GM19324 (cell line): Measurements from ENCODE around the gene CCNB3.
"Not testable (repeated sequence)": the region's sequence is repeated elsewhere in the genome, so short reads cannot be mapped to it uniquely, and the experiment has no call there.

ENCODE experiments used
- ATAC-seq: cut with Tn5 transposase; IDR thresholded peaks from one replicate; pipeline ENCODE4 v1.9.1; 2021; ENCODE audit warnings: mild to moderate bottlenecking, moderate library complexity; ENCODE audit not compliant: unreplicated experiment, low FRiP score

The CCNB3 gene

GRCh38 chrX:50332668-50333067, 128.1 kb downstream of the CCNB3 start:
- ATAC-seq, result not testable (repeated sequence)

GRCh38 chrX:50333308-50333707, 128.7 kb downstream of the CCNB3 start:
- no peak for ATAC-seq

- no peak for ATAC-seq
Observed at GRCh38 chrX:50343917-50344316, 139.4 kb downstream of the CCNB3 start.

- ATAC-seq, result no peak
Observed at GRCh38 chrX:50372966-50373365, 168.4 kb downstream of the CCNB3 start.

GRCh38 chrX:50375481-50376267, 171.1 kb downstream of the CCNB3 start:
- ATAC-seq, result no peak

- ATAC-seq, result no peak
Observed at GRCh38 chrX:50381729-50382415, 177.3 kb downstream of the CCNB3 start.

GRCh38 chrX:50386520-50386919, 182.0 kb downstream of the CCNB3 start:
- ATAC-seq, result no peak

GRCh38 chrX:50393902-50394301, 189.3 kb downstream of the CCNB3 start:
- ATAC-seq, result no peak
